Pancreas (tissue), 10 donors: Measurements from ENCODE around the gene OR51A4. TPM values are rescaled to one million over a fixed set of nuclear protein-coding genes. Genes with fewer than 3 reads are reported as not detected.

Experiments
- ATAC-seq, 4 donors: fragments of 200-7000 bp; cut with Tn5 transposase; one replicate each; pipeline versions ENCODE4 v1.8.0 to v1.9.1; 2020; ENCODE audit warnings: mild to moderate bottlenecking in 4 of 4, moderate library complexity in 4 of 4
- DNase-seq, 6 donors: peaks; one replicate each; pipeline ENCODE4 v3.0.0-alpha.2; 2020
- FAIRE-seq: peaks from 2 replicates; lab custom pipeline; 2012; peaks lifted over from hg19 to GRCh38; lab: Jason Lieb, UNC
- H3K27ac ChIP-seq, 4 donors: fragments of 200-600 bp; sonication (generic); 1 replicate in 3 of 4; 2 replicates in 1 of 4; pipeline versions ENCODE4 v1.5.0 to v1.8.0; 2020
- H3K27me3 ChIP-seq, 4 donors: fragments of 200-600 bp; one replicate each; pipeline ENCODE4 v1.8.0; 2021
- H3K36me3 ChIP-seq, 3 donors: fragments of 200-600 bp; sonication (generic) in 1 of 3; one replicate each; pipeline versions ENCODE4 v1.5.0 to v1.8.0; 2020 to 2021
- H3K4me1 ChIP-seq, 3 donors: fragments of 200-600 bp; one replicate each; pipeline ENCODE4 v1.8.0; 2021
- H3K4me3 ChIP-seq, 4 donors: fragments of 200-600 bp; sonication (generic) in 2 of 4; one replicate each; pipeline versions ENCODE4 v1.5.0 to v1.8.0; 2020 to 2021
- H3K9me3 ChIP-seq, 4 donors: fragments of 200-600 bp; one replicate each; pipeline ENCODE4 v1.8.0; 2021
- CTCF ChIP-seq, 4 donors: fragments of 200-600 bp; sonication (generic) in 3 of 4; IDR thresholded peaks; one replicate each; pipeline versions ENCODE4 v1.5.0 to v1.8.0; 2021; ENCODE audit warnings: antibody characterized with exemption in 4 of 4
- WGBS, 2 donors: extraction: QIAGEN DNeasy Blood & Tissue Kit; methylation state at CpG; one replicate each; pipeline ENCODE4 v1.1.7; 2013; 5-methylcytosine and 5-hydroxymethylcytosine counted together
- intact Hi-C, 3 donors: fragments of 100-400 bp; cut with DNase I; formaldehyde crosslinking; loops; one replicate each; pipeline versions ENCODE4 v1.11.1 to v1.14.2; 2022
- polyA plus RNA-seq, 2 donors: library from polyadenylated mRNA; stranded (reverse); fragments of 200-250 nt; gene quantifications; one replicate each; pipeline ENCODE4 v1.2.3, GENCODE V29; 2013
- total RNA-seq, 6 donors: library from RNA; stranded (reverse); fragmentation: NEBNext Ultra II Directional in 4 of 6; extraction: Animal tissue kit (Norgen Biotek cat#: 25700) in 4 of 6; gene quantifications; one replicate each; pipeline versions ENCODE4 v1.2.1 to v1.2.4, GENCODE V29; 2021 to 2023
- donor health status: healthy with polysubstance abuse.
- donor health status: DM: no; HTN: no; CAD: no; lungs with moderate emphysema.
- donor health status: DM: no; HTN: no; CAD: no.
- donor health status: control.
- donor health status: control.
- donor health status: Bipolar disorder and iron deficiency.
- donor health status: DM: yes; HTN: yes; CAD: no.
- donor health status: DM: no; HTN: no; CAD: no.
- donor health status: DM: no; HTN: no; CAD: no.
- donor health status: DM: yes; HTN: yes; CAD: no.

The OR51A4 gene
- total RNA-seq (not detected), polyA plus RNA-seq (not detected)

- TF ChIP-seq CTCF (IDR thresholded peaks at IDR 0.05) = no peak
- no peak within 1 kb of the TSS for H3K4me3 ChIP-seq
- no peak for ATAC-seq
- H3K36me3 ChIP-seq = no peaks in the 10 kb centered on the region
- H3K4me1 ChIP-seq = no peaks in the 10 kb centered on the region
- H3K27ac ChIP-seq = no peak within 1 kb of the TSS
- H3K27me3 ChIP-seq = no peaks in the 10 kb centered on the region
- H3K9me3 ChIP-seq = no peaks in the 10 kb centered on the region
- FAIRE-seq = no peak
- intact Hi-C loops = no loop called here
- no peak for DNase-seq
These were observed at the start of gene OR51A4 for GRCh38 chr11:4947505-4947904. OR51A4 (minus strand) TSS chr11:4947605; CDS start chr11:4947100, 505 bp downstream.

- TF ChIP-seq CTCF (IDR thresholded peaks at IDR 0.05) = no peak
- no peak for FAIRE-seq
- 75 to 86% methylated on average over 2 of the region's 2 CpGs for WGBS, 2 donors
- no peak for DNase-seq
- Histone ChIP-seq H3K4me3 (no peak within 1 kb of the TSS), H3K27me3 (no peaks in the 10 kb centered on the region), H3K36me3 (no peaks in the 10 kb centered on the region), H3K4me1 (no peaks in the 10 kb centered on the region), H3K9me3 (no peaks in the 10 kb centered on the region), H3K27ac (no peak within 1 kb of the TSS)
- intact Hi-C loops = no loop called here
- no peak for ATAC-seq
These were observed 47.1 kb upstream of the OR51A4 start, which contains the start of gene OR51L1 for GRCh38 chr11:4994551-4994950. OR51L1 (plus strand) TSS chr11:4994851; CDS start chr11:4998983, 4,132 bp downstream.

- H3K4me3 ChIP-seq = no peak overlapping the region
- no peak for TF ChIP-seq CTCF (IDR thresholded peaks at IDR 0.05)
- intact Hi-C loops = no loop called here
These were observed 43.7 kb upstream of the OR51A4 start for GRCh38 chr11:4991060-4991459.

GRCh38 chr11:4983841-4984240 lies 36.4 kb upstream of the OR51A4 start:
- TF ChIP-seq CTCF (IDR thresholded peaks at IDR 0.05) = no peak
- ATAC-seq (peak; percentile 77 to 90 (median 84)), DNase-seq (peak in 1 of 6 donors; percentile 12), FAIRE-seq (no peak)
- H3K27me3 ChIP-seq = no peaks in the 10 kb centered on the region
- H3K4me1 ChIP-seq = peaks cover 0 to 7% (median 0%) of the 10 kb centered on the region in 3 donors
- no peaks in the 10 kb centered on the region for H3K9me3 ChIP-seq
- WGBS, 2 donors = 22 to 23% methylated on average over 6 of the region's 6 CpGs
- intact Hi-C loops = no loop called here
- no peak overlapping the region for H3K27ac ChIP-seq
- H3K4me3 ChIP-seq = no peak overlapping the region
- H3K36me3 ChIP-seq = no peaks in the 10 kb centered on the region

More at GRCh38 chr11:4991060-4991459, 43.7 kb upstream of the OR51A4 start:
- Histone ChIP-seq H3K4me1 (no peaks in the 10 kb centered on the region), H3K27me3 (no peaks in the 10 kb centered on the region), H3K27ac (no peak overlapping the region), H3K9me3 (no peaks in the 10 kb centered on the region), H3K36me3 (no peaks in the 10 kb centered on the region)
- WGBS, 2 donors = 33 to 68% methylated on average over 1 of the region's 1 CpG
- peak in 1 of 4 donors; percentile 30 for ATAC-seq
- no peak for DNase-seq
- no peak for FAIRE-seq

GRCh38 chr11:4982678-4983077 lies 35.3 kb upstream of the OR51A4 start:
- Histone ChIP-seq H3K27ac (no peak overlapping the region), H3K36me3 (no peaks in the 10 kb centered on the region), H3K27me3 (no peaks in the 10 kb centered on the region), H3K4me1 (peaks cover 0 to 7% (median 0%) of the 10 kb centered on the region in 3 donors), H3K4me3 (no peak overlapping the region), H3K9me3 (no peaks in the 10 kb centered on the region)
- 61 to 72% methylated on average over 3 of the region's 3 CpGs for WGBS, 2 donors
- FAIRE-seq (no peak), ATAC-seq (no peak), DNase-seq (no peak)
- no peak for TF ChIP-seq CTCF (IDR thresholded peaks at IDR 0.05)
- intact Hi-C loops = no loop called here
